GM21528 (cell line): ENCODE results near the gene DIABLO.
"Not testable (repeated sequence)": the region's sequence is repeated elsewhere in the genome, so short reads cannot be mapped to it uniquely, and the experiment has no call there.

ENCODE experiments used
- ATAC-seq: cut with Tn5 transposase; IDR thresholded peaks from one replicate; pipeline ENCODE4 v1.9.1; 2021; ENCODE audit warnings: mild to moderate bottlenecking, moderate library complexity; ENCODE audit not compliant: unreplicated experiment, low FRiP score

Gene DIABLO

DNA sequence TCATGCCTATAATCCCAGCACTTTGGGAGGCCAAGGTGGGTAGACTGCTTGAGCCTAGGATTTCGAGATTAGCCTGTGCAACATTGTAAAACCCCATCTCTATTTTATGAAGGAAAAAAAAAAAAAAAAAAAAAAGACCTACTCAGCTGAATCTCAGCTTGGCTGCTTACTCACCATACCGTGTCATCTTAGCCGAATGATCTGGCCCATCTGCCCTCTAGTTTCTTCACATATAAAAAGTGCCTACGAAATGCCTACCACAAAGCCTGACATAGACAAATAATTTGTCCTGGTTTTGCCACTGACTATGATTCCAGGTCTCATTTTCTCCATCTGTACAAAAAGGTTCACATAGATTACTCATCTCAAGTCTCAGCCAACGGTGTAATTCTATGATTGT lies 10.1 kb downstream of the DIABLO start:
- ATAC-seq = no peak

GRCh38 chr12:122208073-122208820 lies 17.6 kb downstream of the DIABLO start:
- ATAC-seq = no peak

- ATAC-seq = no peak
Observed at GRCh38 chr12:122207391-122207790, 18.5 kb downstream of the DIABLO start.

DNA sequence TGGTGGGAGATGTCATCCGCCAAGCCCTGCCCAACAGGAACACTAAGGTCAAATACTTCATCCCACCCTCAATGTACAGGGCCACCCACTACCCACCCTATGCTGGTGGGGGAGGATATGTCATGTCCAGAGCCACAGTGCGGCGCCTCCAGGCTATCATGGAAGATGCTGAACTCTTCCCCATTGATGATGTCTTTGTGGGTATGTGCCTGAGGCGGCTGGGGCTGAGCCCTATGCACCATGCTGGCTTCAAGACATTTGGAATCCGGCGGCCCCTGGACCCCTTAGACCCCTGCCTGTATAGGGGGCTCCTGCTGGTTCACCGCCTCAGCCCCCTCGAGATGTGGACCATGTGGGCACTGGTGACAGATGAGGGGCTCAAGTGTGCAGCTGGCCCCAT lies 18.9 kb downstream of the DIABLO start:
- no peak for ATAC-seq

GRCh38 chr12:122206111-122206881 lies 19.6 kb downstream of the DIABLO start:
- no peak for ATAC-seq

GRCh38 chr12:122205053-122205925 lies 20.6 kb downstream of the DIABLO start:
- no peak for ATAC-seq

- no peak for ATAC-seq
Observed at GRCh38 chr12:122204167-122205052, 21.4 kb downstream of the DIABLO start.

GRCh38 chr12:122203301-122204166 lies 22.3 kb downstream of the DIABLO start, which contains the start of gene B3GNT4:
B3GNT4 (plus strand) TSS chr12:122203709; CDS start chr12:122204619, 910 bp downstream.
- ATAC-seq = no peak

DNA sequence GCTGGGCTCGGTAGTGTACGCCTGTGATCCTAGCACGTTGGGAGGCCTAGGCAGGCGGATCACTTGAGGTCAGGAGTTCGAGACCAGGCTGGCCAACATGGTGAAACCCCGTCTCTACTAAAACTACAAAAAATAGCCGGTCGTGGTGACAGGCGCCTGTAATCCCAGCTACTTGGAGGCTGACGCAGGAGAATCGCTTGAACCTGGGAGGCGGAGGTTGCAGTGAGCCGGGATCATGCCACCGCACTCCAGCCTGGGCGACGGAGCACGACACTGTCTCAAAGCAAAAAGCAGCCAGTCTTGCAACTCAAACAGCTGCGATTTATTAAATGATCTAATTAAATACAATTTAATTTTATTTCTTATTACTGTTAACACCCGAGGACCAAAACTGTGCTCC lies 23.0 kb downstream of the DIABLO start:
- ATAC-seq = not testable (repeated sequence)

DNA sequence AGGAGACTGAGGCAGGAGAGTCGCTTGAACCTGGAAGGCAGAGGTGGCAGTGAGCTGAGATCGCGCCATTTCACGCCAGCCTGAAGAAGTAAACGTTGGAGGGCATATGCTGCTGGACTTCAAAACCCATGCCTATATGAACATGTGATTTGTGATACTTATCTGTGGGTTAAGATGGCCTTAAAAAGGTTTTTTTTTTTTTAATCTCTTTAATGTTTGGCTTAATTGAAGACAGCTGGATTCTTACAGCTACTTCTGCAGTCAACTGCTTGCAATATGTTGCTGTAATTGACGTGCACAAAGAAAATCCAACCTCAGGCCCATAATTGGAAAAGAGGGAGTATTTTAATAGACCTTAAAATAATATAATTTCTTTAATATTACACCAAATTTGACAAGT lies 23.8 kb downstream of the DIABLO start:
- ATAC-seq = no peak

- no peak for ATAC-seq
Observed at GRCh38 chr12:122201381-122201780, 24.5 kb downstream of the DIABLO start.

DNA sequence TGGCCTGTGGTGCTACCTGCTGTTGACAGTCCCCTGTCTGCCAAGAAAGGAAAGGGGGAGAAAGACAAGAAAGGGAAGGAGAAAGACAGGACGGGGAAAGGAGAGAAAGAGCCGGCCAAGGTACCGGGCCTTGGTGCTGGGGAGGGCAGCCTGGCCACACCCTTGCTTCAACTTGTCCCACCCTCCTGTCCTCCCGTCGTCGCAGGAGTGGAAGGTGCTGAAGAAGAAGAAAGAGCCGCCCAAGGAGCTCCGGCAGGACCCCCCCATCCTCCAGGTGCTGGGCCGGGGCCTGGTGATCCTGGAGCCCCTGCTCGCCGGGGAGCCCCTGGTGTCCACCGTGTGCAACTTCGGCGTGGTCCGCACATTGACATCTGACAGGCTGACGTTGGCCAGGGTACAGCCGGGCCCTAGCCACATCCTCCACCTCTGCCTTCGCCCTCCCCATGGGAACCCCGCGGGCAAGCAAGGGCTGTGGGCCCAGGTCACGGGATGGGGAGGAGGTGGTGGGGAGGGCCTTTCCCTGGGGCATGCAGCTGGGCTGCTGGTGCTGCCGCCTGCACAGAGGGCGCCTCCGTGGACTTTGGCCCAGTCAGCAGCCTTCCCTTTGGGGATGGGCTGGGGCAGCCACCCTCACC lies 25.2 kb downstream of the DIABLO start:
- ATAC-seq = no peak

- ATAC-seq = no peak
Observed at GRCh38 chr12:122199484-122200355, 26.1 kb downstream of the DIABLO start.

- no peak for ATAC-seq
Observed at GRCh38 chr12:122197612-122197966, 28.3 kb downstream of the DIABLO start.

DNA sequence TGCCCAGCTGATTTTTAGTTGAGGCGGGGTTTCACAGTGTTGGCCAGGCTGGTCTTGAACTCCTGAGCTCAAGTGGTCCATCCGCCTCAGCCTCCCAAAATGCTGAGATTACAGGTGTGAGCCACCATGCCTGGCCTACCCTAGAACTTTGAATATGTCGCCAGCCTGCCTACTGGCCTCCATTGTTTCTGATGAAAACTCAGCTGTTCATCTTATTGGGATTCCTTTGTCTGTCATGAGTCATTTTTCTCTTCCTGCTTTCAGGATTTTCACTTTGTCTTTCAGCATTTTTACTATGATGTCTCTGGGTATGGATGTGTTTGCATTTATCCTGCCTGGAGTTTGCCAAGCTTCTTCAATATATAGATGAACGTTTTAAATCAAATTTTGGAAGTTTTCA lies 30.4 kb downstream of the DIABLO start:
- ATAC-seq = no peak

GRCh38 chr12:122194804-122195203 lies 31.0 kb downstream of the DIABLO start:
- no peak for ATAC-seq

- no peak for ATAC-seq
Observed at GRCh38 chr12:122192441-122192840, 33.4 kb downstream of the DIABLO start.
